SK-N-SH (cell line): ENCODE measurements around the gene PLCB3.

Source experiments
- CTCF ChIP-seq: fragments of 200-600 bp; sonication (generic); IDR thresholded peaks from 2 replicates; pipeline ENCODE4 v1.6.1; 2017; ENCODE audit warnings: antibody characterized with exemption, mild to moderate bottlenecking, moderate library complexity
- ELF1 ChIP-seq: IDR thresholded peaks from 2 replicates; pipeline ENCODE4 v1.4.0; 2012
- POLR2AphosphoS5 ChIP-seq: IDR thresholded peaks from 2 replicates; pipeline ENCODE4 v1.6.1; 2012; ENCODE audit warnings: low read depth, low read length

DNA sequence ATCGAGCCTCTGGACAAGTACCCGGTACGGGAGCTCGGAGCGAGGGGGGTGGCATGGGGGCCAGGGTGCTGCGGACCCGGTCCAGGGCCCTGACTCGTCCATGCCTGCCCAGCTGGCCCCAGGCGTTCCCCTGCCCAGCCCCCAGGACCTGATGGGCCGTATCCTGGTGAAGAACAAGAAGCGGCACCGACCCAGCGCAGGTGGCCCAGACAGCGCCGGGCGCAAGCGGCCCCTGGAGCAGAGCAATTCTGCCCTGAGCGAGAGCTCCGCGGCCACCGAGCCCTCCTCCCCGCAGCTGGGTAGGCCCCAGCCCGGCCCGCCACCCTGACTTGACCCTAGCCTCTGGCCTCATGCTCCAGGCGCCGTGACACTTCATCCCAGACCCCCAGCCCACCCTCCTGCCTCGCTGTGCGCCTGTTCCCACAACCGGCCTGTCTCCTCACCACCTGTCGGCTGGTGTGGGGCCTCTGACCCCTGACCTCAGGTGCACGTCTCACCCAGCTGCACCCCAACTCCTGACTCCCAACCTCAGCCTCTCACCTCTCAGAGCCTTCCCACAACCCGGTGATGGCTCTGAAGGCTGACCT is 7.7 kb downstream of the PLCB3 start:
- TF ChIP-seq ELF1: no peak
- TF ChIP-seq CTCF: no peak
- TF ChIP-seq POLR2AphosphoS5: no peak
